Measurements from ENCODE around the gene PTPRN2. TPM values are rescaled to one million over a fixed set of nuclear protein-coding genes. Genes with fewer than 3 reads are reported as not detected.

The PTPRN2 gene
- polyA plus RNA-seq, 1 experiment: 0.31 TPM

DNA sequence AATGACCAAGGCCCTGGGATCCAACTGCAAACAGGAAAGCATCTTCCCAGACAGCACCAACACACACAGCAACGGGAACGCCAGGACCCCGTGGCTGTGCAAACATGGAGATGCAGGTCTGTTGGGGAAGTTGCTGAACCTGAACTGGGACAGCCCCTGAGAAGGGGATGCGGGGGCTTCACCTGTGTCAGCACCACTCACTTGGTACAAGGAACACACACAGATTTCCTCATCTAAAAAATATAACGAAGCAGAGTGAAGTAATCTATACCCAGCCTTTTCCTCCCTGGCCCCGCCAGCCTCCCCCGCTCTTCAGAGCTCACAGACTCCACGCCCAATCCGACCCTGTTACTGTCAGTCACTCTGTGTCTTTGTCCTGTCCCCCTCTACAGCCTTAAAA is 93.0 kb downstream of the PTPRN2 start:
- CTCF ChIA-PET: no interaction called here
- no peak for DNase-seq (ENCODE audit: low read depth)
- POLR2A ChIA-PET: no interaction called here
- no peaks in the 10 kb centered on the region for H3K27me3 ChIP-seq (ENCODE audit: control insufficient read depth, insufficient read depth, low read length)
- no peak overlapping the region for H3K4me3 ChIP-seq (ENCODE audit: low read depth, low read length)
- TF ChIP-seq, protein P1, sequence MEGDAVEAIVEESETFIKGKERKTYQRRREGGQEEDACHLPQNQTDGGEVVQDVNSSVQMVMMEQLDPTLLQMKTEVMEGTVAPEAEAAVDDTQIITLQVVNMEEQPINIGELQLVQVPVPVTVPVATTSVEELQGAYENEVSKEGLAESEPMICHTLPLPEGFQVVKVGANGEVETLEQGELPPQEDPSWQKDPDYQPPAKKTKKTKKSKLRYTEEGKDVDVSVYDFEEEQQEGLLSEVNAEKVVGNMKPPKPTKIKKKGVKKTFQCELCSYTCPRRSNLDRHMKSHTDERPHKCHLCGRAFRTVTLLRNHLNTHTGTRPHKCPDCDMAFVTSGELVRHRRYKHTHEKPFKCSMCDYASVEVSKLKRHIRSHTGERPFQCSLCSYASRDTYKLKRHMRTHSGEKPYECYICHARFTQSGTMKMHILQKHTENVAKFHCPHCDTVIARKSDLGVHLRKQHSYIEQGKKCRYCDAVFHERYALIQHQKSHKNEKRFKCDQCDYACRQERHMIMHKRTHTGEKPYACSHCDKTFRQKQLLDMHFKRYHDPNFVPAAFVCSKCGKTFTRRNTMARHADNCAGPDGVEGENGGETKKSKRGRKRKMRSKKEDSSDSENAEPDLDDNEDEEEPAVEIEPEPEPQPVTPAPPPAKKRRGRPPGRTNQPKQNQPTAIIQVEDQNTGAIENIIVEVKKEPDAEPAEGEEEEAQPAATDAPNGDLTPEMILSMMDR (IDR thresholded peaks at IDR 0.05; ENCODE audit: insufficient read depth, low read depth, low read length): no peak
- H3K36me3 ChIP-seq (ENCODE audit: control insufficient read depth, insufficient read depth, low read length): no peaks in the 10 kb centered on the region

DNA sequence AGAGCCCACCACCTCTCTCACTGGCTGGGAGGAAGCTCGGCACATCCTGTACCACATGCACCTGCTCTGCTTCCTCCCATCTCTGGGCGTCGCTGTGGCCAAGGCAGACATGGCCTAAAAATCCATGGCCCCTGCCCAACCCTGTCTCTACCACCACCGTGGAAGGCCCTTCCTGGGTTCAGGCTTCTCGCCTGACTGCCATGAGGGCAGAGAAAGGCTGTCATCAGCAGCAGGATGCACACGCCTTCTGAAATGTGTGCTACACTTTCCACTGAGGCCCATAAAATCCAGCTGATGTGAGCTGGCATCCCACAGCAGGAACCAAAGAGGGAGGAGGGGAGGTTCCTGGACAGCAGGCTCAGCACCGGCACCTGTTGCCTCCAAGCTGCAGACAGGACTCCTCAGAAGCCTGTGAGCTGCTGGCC is 93.4 kb downstream of the PTPRN2 start:
- TF ChIP-seq, protein P1 (IDR thresholded peaks at IDR 0.05; ENCODE audit: insufficient read depth, low read depth, low read length): no peak
- ChIA-PET POLR2A (no interaction called here), CTCF (no interaction called here)
- Histone ChIP-seq H3K27me3 (ENCODE audit: control insufficient read depth, insufficient read depth, low read length) (no peaks in the 10 kb centered on the region), H3K36me3 (ENCODE audit: control insufficient read depth, insufficient read depth, low read length) (no peaks in the 10 kb centered on the region), H3K4me3 (ENCODE audit: low read depth, low read length) (no peak overlapping the region)
- DNase-seq (ENCODE audit: low read depth): no peak

DNA sequence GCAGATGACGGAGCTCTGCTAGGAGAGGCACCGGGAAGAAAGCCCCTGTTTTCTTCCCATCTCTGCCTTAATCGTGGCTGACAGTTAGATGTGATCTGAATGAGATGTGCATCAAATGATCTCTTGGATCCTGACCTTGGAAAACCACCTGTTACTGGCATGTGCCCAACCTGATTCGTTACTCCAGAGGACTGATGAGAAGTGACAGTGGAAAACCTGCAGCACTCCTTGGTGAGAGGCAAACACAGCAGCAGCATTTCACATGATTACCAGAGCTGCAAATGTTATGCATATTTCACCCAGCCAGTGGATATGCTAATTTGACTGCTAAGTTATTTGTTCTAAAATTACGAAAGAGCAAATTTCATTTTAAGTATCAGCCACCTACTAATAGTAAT is 95.3 kb downstream of the PTPRN2 start:
- H3K36me3 ChIP-seq (ENCODE audit: control insufficient read depth, insufficient read depth, low read length): no peaks in the 10 kb centered on the region
- ChIA-PET POLR2A (no interaction called here), CTCF (no interaction called here)
- no peaks in the 10 kb centered on the region for H3K27me3 ChIP-seq (ENCODE audit: control insufficient read depth, insufficient read depth, low read length)
- H3K4me3 ChIP-seq (ENCODE audit: low read depth, low read length): no peak overlapping the region
- DNase-seq (ENCODE audit: low read depth): no peak
- TF ChIP-seq, protein P1 (IDR thresholded peaks at IDR 0.05; ENCODE audit: insufficient read depth, low read depth, low read length): no peak

- Histone ChIP-seq H3K36me3 (ENCODE audit: control insufficient read depth, insufficient read depth, low read length) (no peaks in the 10 kb centered on the region), H3K4me3 (ENCODE audit: low read depth, low read length) (no peak overlapping the region), H3K27me3 (ENCODE audit: control insufficient read depth, insufficient read depth, low read length) (no peaks in the 10 kb centered on the region)
- ChIA-PET CTCF (no interaction called here), POLR2A (no interaction called here)
- DNase-seq (ENCODE audit: low read depth): no peak
- TF ChIP-seq, protein P1 (IDR thresholded peaks at IDR 0.05; ENCODE audit: insufficient read depth, low read depth, low read length): no peak
Measured at GRCh38 chr7:158491094-158491493, 96.5 kb downstream of the PTPRN2 start.

DNA sequence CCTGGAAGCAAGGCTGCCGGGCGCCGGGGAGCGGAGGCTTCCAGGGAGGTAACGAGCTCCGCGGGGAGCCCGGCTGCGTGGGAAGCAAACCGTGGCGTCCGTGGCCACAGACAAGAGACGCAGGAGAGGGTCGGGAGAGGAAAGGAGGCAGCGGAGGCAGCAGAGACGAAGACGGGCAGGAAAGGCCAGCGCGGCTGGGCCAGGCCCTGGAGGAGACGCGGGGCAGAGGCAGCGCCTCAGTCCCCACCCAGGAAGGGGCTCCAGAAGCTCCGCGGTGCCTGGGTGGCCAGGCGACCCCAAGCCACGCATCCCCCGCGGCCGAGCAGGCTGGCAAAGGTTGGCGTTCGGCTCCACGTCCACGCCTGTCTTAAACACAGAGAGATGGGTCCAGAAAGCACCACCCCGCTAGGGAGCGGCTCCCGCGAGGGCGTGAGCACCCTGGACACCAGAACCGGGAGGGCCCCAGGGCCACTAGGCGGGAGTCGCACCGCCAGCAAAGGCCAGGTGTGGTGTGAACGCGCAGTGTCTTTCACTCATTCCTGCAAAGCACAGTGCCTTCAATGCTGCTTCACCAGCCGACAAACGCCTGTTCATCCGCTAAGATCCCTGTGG is 97.3 kb downstream of the PTPRN2 start:
- ChIA-PET CTCF (no interaction called here), POLR2A (no interaction called here)
- Histone ChIP-seq H3K27me3 (ENCODE audit: control insufficient read depth, insufficient read depth, low read length) (no peaks in the 10 kb centered on the region), H3K36me3 (ENCODE audit: control insufficient read depth, insufficient read depth, low read length) (no peaks in the 10 kb centered on the region), H3K4me3 (ENCODE audit: low read depth, low read length) (no peak overlapping the region)
- no peak for DNase-seq (ENCODE audit: low read depth)
- TF ChIP-seq, protein P1 (IDR thresholded peaks at IDR 0.05; ENCODE audit: insufficient read depth, low read depth, low read length): no peak

Measured in BJ (cell line).